PC-9 (cell line): ENCODE data around the gene GAB2. TPM values are rescaled to one million over a fixed set of nuclear protein-coding genes. Genes with fewer than 3 reads are reported as not detected.

Experiments
- BruUV-seq: library from RNA; stranded (reverse); fragments of 400-500 nt; replicated peaks from 2 replicates; lab custom pipeline; 2021; lab: Mats Ljungman, UMichigan
- CTCF ChIA-PET: fragments of 300-600 bp; sonication (Branson Sonifier 250); formaldehyde crosslinking; loops from one replicate; lab custom pipeline; 2022; ENCODE audit warnings: antibody characterized with exemption; lab: Charles Lee
- POLR2A ChIA-PET: fragments of 300-600 bp; sonication (Branson Sonifier 250); formaldehyde crosslinking; loops from one replicate; lab custom pipeline; 2022; ENCODE audit warnings: antibody characterized with exemption; ENCODE audit not compliant: unreplicated experiment; lab: Charles Lee
- DNase-seq, 2 experiments: peaks; one replicate each; pipeline versions ENCODE4 v3.0.0 to v3.0.0-alpha.2; 2015 to 2022; ENCODE audit warnings: mixed read lengths in 1 of 2
- H2AFZ ChIP-seq: fragments of 200-600 bp; sonication (generic); 2 replicates; pipeline ENCODE4 v1.8.1; 2017; ENCODE audit warnings: antibody characterized with exemption
- H3F3A ChIP-seq: fragments of 200-600 bp; sonication (generic); 2 replicates; pipeline ENCODE4 v1.8.1; 2017; ENCODE audit warnings: antibody characterized with exemption, mild to moderate bottlenecking, low read depth; ENCODE audit not compliant: insufficient read depth
- H3K27ac ChIP-seq: fragments of 200-600 bp; sonication (generic); 2 replicates; pipeline ENCODE4 v1.6.1; 2016; ENCODE audit warnings: mixed run types
- H3K27me3 ChIP-seq: fragments of 200-600 bp; sonication (generic); 2 replicates; pipeline ENCODE4 v1.6.1; 2016; ENCODE audit warnings: low read depth, mixed run types; ENCODE audit not compliant: insufficient read depth
- H3K36me3 ChIP-seq: fragments of 200-600 bp; sonication (generic); 2 replicates; pipeline ENCODE4 v1.6.1; 2016; ENCODE audit warnings: low read depth, mixed run types
- H3K4me1 ChIP-seq: fragments of 200-600 bp; sonication (generic); replicated peaks from 2 replicates; pipeline ENCODE4 v1.6.1; 2016; ENCODE audit warnings: mixed run types; ENCODE audit not compliant: insufficient read depth
- H3K4me2 ChIP-seq: fragments of 200-600 bp; sonication (generic); 2 replicates; pipeline ENCODE4 v1.6.1; 2017; ENCODE audit warnings: mixed run types
- H3K4me3 ChIP-seq: fragments of 200-600 bp; sonication (generic); 2 replicates; pipeline ENCODE4 v1.6.1; 2016; ENCODE audit warnings: mixed run types
- H3K79me2 ChIP-seq: fragments of 200-600 bp; sonication (generic); 2 replicates; pipeline ENCODE4 v1.6.1; 2017; ENCODE audit warnings: low read depth, mixed run types
- H3K9me2 ChIP-seq: fragments of 200-600 bp; sonication (generic); 2 replicates; pipeline ENCODE4 v1.8.1; 2017; ENCODE audit warnings: mild to moderate bottlenecking; ENCODE audit not compliant: insufficient read depth
- H3K9me3 ChIP-seq: fragments of 200-600 bp; sonication (generic); 2 replicates; pipeline ENCODE4 v1.8.1; 2016; ENCODE audit warnings: low read depth; ENCODE audit not compliant: insufficient read depth
- H4K20me1 ChIP-seq: fragments of 200-600 bp; sonication (generic); 2 replicates; pipeline ENCODE4 v1.8.1; 2017; ENCODE audit not compliant: insufficient read depth
- EZH2 ChIP-seq: fragments of 200-600 bp; sonication (generic); IDR thresholded peaks from 2 replicates; pipeline ENCODE4 v1.8.0; 2017; ENCODE audit warnings: antibody characterized with exemption, low read depth
- intact Hi-C: fragments of 100-400 bp; cut with micrococcal nuclease; formaldehyde crosslinking; loops from one replicate; pipeline ENCODE4 v1.10.0; 2022; ENCODE audit not compliant: unreplicated experiment
- total RNA-seq: library from RNA; stranded (reverse); gene quantifications from 2 replicates; pipeline ENCODE4 v1.2.3, GENCODE V29; 2021
- TF ChIP-seq, protein P1 (sequence below): fragments of 200-600 bp; sonication (generic); conservative IDR thresholded peaks from 2 replicates; pipeline ENCODE4 v1.6.1; 2017; ENCODE audit warnings: mixed run types, antibody characterized with exemption, mild to moderate bottlenecking, moderate library complexity

GAB2 gene
- total RNA-seq, 1 experiment from 2014 or later = 17.5 TPM

DNA sequence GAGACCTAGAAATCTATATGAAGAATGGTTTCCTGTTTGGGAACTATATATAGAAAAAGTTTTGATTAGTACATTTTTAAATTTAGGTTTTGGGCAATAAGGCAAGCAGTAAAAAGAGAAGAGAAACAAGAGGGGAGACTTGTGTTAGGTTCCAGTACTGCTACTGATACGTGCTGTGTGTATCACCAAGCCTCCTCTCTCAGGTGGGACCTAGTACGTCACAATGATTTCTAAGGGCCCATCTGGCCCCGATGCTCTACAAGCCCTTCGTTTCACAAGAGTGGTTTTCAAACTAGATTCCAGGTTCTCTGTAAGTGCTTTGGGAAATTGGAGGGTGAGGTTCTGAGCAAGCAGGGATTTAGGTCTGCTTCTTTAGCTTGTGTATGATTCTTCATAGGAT lies 189.7 kb downstream of the GAB2 start:
- H3K4me1 ChIP-seq = no peaks in the 10 kb centered on the region
- TF ChIP-seq EZH2 = no peak
- TF ChIP-seq, protein P1, sequence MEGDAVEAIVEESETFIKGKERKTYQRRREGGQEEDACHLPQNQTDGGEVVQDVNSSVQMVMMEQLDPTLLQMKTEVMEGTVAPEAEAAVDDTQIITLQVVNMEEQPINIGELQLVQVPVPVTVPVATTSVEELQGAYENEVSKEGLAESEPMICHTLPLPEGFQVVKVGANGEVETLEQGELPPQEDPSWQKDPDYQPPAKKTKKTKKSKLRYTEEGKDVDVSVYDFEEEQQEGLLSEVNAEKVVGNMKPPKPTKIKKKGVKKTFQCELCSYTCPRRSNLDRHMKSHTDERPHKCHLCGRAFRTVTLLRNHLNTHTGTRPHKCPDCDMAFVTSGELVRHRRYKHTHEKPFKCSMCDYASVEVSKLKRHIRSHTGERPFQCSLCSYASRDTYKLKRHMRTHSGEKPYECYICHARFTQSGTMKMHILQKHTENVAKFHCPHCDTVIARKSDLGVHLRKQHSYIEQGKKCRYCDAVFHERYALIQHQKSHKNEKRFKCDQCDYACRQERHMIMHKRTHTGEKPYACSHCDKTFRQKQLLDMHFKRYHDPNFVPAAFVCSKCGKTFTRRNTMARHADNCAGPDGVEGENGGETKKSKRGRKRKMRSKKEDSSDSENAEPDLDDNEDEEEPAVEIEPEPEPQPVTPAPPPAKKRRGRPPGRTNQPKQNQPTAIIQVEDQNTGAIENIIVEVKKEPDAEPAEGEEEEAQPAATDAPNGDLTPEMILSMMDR = no peak
- no peaks in the 10 kb centered on the region; the same call in 1 of the 2 replicates for H3K9me3 ChIP-seq
- no peak overlapping the region for H2AFZ ChIP-seq
- no peaks in the 10 kb centered on the region for H4K20me1 ChIP-seq
- DNase-seq = no peak
- POLR2A ChIA-PET = interaction anchor here (0.5 to 0.7 kb wide), 4 partner anchors 18 to 256 kb away, joined by 3 to 5 read pairs (median 4); no protein-coding TSS in a partner anchor
- H3K27ac ChIP-seq = no peak overlapping the region
- H3K9me2 ChIP-seq = no peaks in the 10 kb centered on the region
- H3K36me3 ChIP-seq = no peaks in the 10 kb centered on the region
- no peaks in the 10 kb centered on the region for H3K27me3 ChIP-seq
- H3K4me3 ChIP-seq = no peak overlapping the region
- H3K79me2 ChIP-seq = no peaks in the 10 kb centered on the region
- no peak overlapping the region for H3K4me2 ChIP-seq
- CTCF ChIA-PET = interaction anchor here (0.5 to 2.0 kb wide), 10 partner anchors 8 to 336 kb away, joined by 3 to 11 read pairs (median 5); no protein-coding TSS in a partner anchor
- intact Hi-C loops = loop anchor here (1.0 to 5.0 kb wide), 4 partner anchors 188 to 591 kb away; partner anchors contain the start of gene CLNS1A
- H3F3A ChIP-seq = no peaks in the 10 kb centered on the region
- no TSS peak for BruUV-seq

DNA sequence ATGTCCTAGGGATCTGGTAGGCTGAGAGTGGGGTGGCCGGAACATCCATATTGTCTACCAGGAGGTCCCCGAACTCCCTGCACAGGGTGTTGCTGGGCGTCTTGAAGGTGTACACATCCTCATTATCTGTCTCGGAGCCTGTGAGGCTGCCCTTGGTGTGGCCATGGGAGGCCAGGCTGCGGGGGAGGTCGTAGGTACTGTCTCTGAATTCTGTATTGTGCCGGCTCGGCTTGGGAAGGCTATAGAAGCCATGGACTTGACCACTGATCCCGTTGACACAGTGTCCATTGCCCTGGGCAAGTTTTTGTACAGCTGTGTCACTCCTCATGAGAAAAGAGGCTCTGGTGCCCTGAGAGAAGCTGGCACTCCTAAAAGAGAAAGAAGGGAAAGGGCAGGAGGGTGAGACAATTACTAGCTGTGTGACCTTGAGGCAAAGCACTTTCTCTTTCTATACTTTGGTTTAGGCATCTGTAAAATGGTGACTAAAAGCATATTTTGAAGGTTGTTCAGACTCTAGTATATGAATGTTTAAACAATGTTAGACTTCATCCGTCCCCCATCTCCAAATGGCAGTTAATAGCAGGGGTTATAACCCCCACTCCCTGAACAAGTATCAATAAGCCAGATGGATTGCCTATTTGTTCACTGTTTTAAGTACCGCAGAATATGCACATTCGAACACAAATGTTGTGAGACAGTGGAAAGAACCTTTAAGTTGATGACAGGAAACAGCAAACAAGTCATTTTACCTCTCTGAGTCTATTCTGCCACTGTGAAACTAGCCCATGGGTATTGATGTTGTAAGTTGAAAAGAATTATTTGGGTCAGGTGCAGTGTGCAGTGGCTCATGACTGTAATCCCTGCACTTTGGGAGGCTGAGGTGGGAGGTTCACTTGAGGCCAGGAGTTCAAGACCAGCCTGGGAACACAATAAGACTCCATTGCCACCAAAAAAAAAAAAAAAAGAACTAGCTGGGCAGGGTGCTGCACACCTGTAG lies 190.6 kb downstream of the GAB2 start:
- intact Hi-C loops = loop anchor here (5.0 kb wide), 1 partner anchor 590 kb away; the partner anchor contains the start of gene CLNS1A
- no TSS peak for BruUV-seq
- no peaks in the 10 kb centered on the region for H3F3A ChIP-seq

More for the DNA sequence above, 190.6 kb downstream of the GAB2 start:
- no peak overlapping the region for H3K4me2 ChIP-seq
- 0 out of 2 replicates have a peak, but pooled peaks cover 2% of the 10 kb centered on the region for H3K36me3 ChIP-seq
- H3K9me2 ChIP-seq = no peaks in the 10 kb centered on the region
- ChIA-PET CTCF (interaction anchor here (0.6 to 1.3 kb wide), 2 partner anchors 193 to 338 kb away, joined by 3 to 4 read pairs; no protein-coding TSS in a partner anchor), POLR2A (interaction anchor here (0.6 to 0.7 kb wide), 3 partner anchors 19 to 192 kb away, joined by 3 to 4 read pairs (median 3); no protein-coding TSS in a partner anchor)
- H3K9me3 ChIP-seq = no peaks in the 10 kb centered on the region
- no peak overlapping the region for H2AFZ ChIP-seq
- no peak overlapping the region for H3K4me3 ChIP-seq
- H4K20me1 ChIP-seq = no peaks in the 10 kb centered on the region
- no peak overlapping the region for H3K27ac ChIP-seq
- no peak for TF ChIP-seq EZH2
- TF ChIP-seq, protein P1 = no peak
- no peaks in the 10 kb centered on the region for H3K79me2 ChIP-seq
- no peaks in the 10 kb centered on the region for H3K4me1 ChIP-seq
- DNase-seq = no peak
- H3K27me3 ChIP-seq = no peaks in the 10 kb centered on the region
